Measurements from ENCODE around the gene BICD2.
"Not testable (repeated sequence)": the region's sequence is repeated elsewhere in the genome, so short reads cannot be mapped to it uniquely, and the experiment has no call there.

The BICD2 gene

DNA sequence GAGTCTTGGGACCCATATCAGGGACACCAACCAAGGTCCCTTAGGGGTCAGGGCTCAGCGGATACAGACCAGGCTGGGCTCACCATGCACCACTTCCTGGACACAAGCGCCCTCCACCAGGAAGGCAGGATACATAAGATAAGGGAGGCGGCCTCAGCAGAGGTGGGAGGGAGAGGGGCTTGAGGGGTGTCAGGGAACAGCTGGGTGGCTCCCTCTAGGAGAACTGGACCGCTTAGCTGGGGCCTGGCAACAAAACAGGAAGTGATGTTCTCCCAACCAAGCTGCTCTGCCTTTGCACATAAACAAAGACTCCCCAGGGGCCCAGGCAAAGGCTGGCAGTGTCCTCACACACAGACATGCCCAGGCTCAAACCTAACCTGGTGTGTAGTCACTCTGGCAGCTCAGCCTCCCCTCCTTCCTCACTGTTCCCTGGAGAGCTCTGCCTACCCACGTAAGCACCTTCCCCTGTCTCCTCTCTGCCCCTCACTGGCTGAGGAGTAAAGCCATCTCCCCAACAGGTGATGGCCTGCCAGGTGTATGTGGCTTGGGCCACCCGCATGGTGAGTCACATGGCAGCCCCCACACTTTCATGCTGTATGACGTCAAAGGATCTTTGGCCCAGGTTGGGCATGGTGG lies 5.8 kb upstream of the BICD2 start:
- DNase-seq (ENCODE audit: low read depth), result no peak

- no peak for DNase-seq (ENCODE audit: low read depth)
Measured at GRCh38 chr9:92769990-92770359, 5.3 kb upstream of the BICD2 start.

GRCh38 chr9:92769286-92769685 lies 4.7 kb upstream of the BICD2 start:
- no peak for DNase-seq (ENCODE audit: low read depth)

DNA sequence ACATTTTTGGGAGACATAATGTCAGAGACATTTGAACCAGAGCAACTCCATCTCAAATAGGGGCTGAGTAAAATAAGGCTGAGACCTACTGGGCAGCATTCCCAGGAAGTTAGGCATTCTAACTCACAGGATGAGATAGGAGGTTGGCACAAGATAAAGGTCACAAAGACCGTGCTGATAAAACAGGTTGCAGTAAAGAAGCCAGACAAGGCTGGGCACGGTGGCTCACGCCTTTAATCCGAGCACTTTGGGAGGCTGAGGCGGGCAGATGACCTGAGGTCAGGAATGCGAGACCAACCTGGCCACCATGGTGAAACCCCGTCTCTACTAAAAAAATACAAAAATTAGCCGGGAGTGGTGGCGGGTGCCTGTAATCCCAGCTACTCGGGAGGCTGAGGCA lies 4.2 kb upstream of the BICD2 start:
- DNase-seq (ENCODE audit: low read depth), result not testable (repeated sequence)

DNA sequence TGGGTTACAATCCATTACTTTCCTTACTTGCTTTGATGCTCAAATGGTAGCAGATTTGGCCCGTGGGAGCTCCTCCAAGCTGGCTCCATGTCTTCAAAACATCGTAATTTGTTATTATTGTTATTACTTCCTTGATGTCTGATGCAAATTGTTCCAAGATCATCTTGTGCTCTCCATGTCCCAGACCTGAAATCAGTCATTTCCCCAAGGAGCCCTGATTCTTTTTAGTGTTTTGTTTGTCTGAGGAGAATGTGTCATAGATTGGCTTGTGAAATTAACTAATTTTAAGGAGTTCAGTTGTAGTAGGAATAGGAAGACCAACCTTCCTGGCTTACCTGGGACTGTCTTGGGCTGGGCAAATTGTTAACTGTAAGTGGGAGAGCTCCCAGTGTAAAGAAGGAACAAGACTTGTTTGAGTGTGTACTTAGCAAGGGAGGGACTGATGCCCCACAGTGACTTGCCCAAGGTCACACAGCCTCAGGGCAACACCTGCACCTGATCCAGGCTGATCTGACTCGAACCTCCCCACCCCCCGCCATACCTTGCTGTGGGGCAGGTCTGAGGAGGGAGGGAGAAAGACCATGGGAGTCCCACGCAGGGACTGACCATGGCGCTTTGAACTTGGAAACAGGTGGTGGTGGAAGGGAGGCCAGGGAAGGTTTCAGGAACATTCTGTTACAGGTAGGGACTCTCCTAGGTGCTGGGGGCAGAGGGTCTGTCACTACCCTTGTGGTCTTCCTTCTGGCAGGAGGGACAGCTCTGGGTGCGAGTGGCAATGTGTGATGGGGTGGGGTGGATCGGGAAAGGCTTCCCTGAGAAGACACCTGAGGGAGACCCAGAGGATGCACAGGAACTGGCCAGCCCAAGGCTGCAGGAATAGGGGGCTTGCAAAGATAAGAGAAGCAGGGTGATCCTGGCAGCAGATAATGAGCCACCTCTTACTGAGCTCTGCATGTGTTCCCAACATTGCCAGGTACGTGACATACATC lies 2.7 kb upstream of the BICD2 start:
- DNase-seq (ENCODE audit: low read depth), result no peak

DNA sequence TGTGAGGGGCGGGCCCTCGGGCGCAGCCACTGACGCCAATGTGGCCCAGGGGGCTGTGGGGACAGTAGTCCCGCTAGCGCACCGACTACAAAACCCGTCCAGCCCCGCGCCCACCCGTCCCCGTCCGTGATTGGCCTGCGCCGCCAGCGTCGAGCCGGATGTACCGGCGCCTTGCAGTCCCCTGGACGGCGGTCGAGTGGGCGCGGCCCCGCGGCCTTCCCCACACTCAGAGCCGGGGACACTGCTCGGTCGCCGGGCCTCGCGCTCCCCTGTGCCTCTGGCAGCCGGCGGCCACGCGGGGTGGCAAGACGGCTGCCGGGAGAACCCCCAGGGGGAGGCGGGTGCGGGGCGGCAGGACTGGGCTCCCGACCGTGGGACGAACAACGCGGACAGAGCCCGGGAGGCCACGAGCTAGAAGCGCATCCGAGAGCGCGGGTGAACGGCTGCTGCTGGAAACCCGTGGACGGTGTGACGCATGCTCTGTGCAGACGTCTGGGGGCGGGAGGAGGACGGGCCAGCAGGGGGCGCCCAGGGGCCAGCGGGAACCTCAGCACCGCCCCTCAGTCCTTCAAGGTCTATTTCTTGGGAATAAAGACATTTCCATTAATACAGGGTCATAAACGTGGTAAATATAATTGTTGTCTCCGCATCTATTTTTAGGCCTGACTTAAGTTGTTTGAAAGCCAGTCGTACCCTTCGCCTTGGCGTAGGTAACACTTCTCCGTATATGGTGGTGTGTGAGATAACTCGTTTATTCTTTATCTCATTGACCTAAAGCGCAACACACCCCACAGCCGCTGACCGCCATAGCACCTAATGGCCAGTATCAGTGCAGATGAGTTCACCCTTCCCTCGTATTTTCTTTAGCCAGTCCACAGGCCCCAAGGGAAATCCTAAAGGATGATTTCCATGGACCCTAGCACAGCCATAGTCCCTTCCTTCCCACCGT lies 629 bp upstream of the BICD2 start:
- DNase-seq (ENCODE audit: low read depth), result peak; percentile 97

DNA sequence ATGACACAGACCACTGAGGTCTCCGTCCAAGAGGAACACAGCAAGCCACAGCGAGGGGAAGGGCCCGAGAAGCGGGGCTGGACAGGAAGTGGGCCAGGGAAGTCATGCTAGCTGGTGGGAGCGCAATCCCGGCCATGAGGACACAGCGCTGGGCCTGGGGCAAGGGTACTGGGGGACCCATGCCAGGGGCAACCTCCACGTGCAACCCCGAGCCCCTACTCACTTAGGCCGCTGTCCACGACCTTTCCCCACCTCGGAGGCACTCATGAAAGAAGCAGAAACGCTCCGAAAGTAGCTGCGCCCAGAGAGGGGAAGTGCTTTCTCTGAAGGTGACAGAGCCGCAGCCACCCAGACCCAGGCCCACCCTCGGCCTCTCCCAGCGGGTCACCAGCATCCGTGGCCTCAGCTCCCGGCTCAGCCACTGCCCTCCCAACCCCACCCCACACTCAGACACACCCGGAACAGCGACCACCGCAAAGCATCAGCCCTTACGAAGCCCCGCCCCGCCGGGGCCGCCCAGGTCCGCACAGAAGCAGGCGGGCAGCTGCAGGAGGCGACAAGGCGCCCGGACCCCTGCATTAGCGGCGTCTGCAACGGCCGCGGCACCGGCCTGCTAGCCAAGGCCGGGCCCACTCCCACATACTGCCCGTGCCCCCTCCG lies 782 bp downstream of the BICD2 start:
- DNase-seq (ENCODE audit: low read depth), result peak; percentile 58

GRCh38 chr9:92762781-92763708 lies 1.6 kb downstream of the BICD2 start:
- DNase-seq (ENCODE audit: low read depth), result no peak

- DNase-seq (ENCODE audit: low read depth), result no peak
Measured at GRCh38 chr9:92762196-92762595, 2.4 kb downstream of the BICD2 start.

DNA sequence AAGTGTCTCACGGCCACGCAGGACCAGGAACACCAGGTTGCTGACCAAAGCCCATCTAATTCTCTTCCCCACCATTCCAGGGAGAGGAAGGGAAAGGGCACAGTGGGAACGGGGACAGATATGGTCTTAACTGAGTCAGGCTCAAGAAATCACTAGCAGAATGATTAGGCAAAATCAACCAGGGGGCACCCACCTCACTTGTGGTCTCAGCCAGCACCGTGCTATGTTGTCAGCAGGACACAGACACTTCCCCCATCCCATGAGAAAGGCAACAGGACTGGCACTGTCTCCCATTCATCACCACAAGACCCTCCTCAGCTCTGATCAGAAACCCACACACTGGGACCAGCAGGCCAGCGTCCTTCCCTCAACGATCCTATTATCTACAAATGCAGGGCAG lies 2.9 kb downstream of the BICD2 start:
- no peak for DNase-seq (ENCODE audit: low read depth)

DNA sequence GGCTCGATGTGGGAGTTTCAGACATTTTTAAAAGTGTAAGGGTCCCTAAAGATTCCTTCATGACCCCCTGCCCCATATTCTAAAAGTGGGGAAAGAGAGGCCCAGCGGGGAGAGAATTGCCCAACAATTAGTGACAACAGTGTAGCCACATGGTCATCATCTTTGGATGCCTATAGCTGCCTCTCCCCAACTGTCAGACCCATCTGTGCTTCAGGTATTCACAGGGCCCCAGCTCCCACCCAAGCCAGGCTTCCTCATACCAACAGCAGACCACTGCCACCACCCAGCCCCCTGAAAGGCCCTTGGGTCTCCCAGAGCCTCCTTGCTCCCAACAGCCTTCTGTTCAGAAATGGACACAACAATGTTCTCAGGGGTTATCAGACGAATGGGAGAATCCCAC lies 4.1 kb downstream of the BICD2 start:
- no peak for DNase-seq (ENCODE audit: low read depth)

DNA sequence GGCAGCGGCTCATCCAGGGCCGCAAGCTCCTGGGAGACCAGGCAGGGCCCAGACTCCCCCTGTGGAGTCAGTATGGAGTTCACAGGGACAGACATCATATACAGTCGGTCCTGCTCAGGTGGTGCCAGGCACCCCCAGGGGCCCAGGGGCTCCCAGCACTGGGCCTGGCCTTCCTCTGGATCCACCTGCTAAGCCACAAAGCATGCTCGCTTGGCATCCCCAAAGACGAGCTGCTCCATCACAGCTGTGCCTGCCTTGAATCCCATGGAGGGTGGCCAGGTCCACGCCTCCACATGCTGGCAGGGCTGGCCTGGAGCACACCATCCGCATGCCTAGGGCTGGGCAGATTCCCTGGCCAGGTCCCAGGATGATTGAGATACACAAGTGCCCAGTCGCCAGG lies 4.6 kb downstream of the BICD2 start:
- no peak for DNase-seq (ENCODE audit: low read depth)

GRCh38 chr9:92759446-92759845 lies 5.2 kb downstream of the BICD2 start:
- DNase-seq (ENCODE audit: low read depth), result no peak

- no peak for DNase-seq (ENCODE audit: low read depth)
Measured at GRCh38 chr9:92756792-92757191, 7.8 kb downstream of the BICD2 start.

DNA sequence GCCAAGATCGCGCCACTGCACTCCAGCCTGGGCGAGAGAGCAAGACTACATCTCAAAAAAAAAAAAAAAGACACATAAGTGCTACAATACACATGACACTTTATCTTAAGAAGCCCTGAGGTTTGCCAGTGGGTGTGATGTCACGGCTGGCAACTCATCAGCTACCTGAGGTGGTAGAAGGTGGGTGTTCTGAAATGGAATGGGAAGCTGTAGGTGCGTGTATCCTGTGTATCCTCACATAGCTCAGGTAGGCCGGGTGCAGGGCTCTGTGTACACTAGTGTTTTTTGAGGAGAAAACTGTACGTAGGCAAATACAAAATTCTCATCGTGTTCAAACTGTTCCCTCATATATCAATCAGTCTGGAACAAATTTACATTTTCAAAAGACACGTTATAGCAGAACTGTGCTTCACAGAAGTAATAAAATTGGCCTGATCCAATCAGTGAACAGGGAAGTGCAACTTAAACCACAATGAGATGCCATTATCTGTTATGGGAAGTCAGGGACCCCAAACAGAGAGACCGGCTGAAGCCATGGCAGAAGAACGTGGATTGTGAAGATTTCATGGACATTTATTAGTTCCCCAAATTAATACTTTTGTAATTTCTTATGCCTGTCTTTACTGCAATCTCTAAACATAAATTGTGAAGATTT lies 10.4 kb downstream of the BICD2 start:
- no peak for DNase-seq (ENCODE audit: low read depth)

DNA sequence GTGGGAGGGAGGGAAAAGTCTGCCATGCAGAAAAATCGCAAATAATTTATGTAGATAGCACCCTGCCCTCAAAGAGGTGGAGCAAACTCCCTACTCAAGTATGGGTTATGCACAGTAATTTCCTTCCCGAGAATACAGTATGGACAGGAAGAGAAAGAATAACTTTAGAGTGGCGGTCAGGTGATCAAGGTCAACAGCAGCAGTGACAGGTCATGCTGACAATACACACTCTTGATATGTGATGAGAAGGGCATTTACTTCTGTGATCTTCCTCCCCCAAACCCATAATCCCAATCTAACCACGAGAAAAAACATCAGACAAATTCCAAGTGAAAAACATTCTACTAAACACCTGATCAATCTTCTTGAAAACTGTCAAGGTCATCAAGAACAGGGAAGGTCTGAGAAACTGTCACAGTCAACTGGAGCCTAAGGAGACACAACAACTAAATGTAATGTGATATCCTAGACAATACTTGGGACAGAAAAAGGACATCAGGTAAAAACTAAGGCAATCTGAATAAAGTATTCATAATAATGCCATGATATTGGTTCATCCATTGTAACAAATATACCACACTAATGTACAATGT lies 11.7 kb downstream of the BICD2 start:
- DNase-seq (ENCODE audit: low read depth), result no peak

GRCh38 chr9:92749934-92750315 lies 14.7 kb downstream of the BICD2 start:
- DNase-seq (ENCODE audit: low read depth), result no peak

DNA sequence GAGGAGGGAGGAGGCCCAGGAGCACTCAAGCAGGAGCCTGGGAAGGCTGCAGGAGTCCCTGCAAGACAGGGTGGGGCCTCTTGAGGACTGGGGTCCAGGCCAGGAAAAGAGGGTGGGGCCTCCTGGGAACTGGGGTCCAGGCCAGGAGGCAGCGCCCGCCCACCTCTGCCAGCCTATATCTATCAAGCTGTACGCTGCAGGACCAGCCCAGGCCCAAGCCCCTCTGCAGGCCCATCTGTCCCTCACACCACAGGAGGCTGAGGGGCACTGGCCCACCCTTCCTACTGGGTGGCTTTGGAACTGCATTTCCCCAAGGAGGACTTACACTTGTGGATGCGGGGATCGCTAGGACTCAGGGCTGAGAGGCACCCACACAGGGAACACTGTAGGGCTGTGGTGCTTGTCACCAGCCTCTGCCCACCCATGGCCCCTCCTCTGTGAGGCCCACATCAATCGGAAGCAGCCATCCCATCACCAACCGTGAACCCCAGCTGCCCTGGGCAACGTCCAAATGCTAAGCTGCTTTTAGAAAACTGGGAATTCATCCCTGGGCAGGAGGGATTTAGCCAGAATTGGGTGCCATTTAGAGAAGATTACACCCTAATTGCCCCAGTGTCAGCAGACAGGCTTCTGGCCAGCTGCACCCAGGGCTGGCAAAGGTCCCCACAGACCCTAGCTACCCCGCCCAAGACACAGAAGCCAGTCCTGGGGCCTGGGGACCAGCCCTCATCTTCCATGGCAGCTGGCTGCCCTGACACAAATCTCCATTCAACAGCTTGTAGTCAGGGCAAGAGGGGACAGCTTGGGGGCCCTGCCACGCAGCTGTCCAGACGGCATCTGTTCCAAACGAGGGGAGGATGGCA lies 15.3 kb downstream of the BICD2 start:
- no peak for DNase-seq (ENCODE audit: low read depth)

DNA sequence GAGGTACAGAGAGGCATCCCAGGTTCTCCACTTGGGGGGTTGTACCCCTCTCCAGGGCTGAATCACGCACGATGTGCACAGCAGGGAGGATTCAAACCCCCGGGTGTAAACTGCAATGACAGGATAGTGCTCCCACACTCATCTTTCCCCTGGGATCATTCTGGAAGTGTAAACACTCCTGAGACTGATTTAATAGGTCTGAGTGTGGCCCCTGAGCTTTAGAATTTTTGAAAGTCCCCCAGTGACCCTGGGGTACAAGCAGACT lies 16.5 kb downstream of the BICD2 start:
- DNase-seq (ENCODE audit: low read depth), result no peak

All from ELR (cell line).